ACC112 (cell line): ENCODE measurements around the gene TBC1D9.

Source experiments
- H2AFZ ChIP-seq: fragments of 200-600 bp; sonication (generic); one replicate; pipeline ENCODE4 v1.6.0; 2017; ENCODE audit warnings: antibody characterized with exemption, low read length; ENCODE audit not compliant: unreplicated experiment
- H3K27ac ChIP-seq: fragments of 200-600 bp; sonication (generic); 2 replicates; pipeline ENCODE4 v1.5.1; 2014; ENCODE audit warnings: low read depth, mild to moderate bottlenecking, antibody characterized with exemption, low read length, moderate library complexity
- H3K27me3 ChIP-seq: fragments of 200-600 bp; sonication (generic); 2 replicates; pipeline ENCODE4 v1.6.1; 2014; ENCODE audit warnings: mild to moderate bottlenecking, antibody characterized with exemption, low read length, moderate library complexity, mixed read lengths; ENCODE audit not compliant: insufficient read depth
- H3K36me3 ChIP-seq: fragments of 200-600 bp; sonication (generic); 2 replicates; pipeline ENCODE4 v1.6.1; 2016; ENCODE audit warnings: mild to moderate bottlenecking, antibody characterized with exemption, low read length, moderate library complexity, mixed read lengths; ENCODE audit not compliant: insufficient read depth
- H3K4me1 ChIP-seq: fragments of 200-600 bp; sonication (generic); one replicate; pipeline ENCODE4 v1.6.1; 2016; ENCODE audit warnings: low read length, mixed read lengths; ENCODE audit not compliant: insufficient read depth, unreplicated experiment, control insufficient read depth
- H3K4me3 ChIP-seq: fragments of 200-600 bp; sonication (generic); 2 replicates; pipeline ENCODE4 v1.5.1; 2014; ENCODE audit warnings: mild to moderate bottlenecking, low read depth, low read length
- H3K79me2 ChIP-seq: fragments of 200-600 bp; sonication (generic); one replicate; pipeline ENCODE4 v1.6.0; 2016; ENCODE audit warnings: low read length; ENCODE audit not compliant: control insufficient read depth, unreplicated experiment, insufficient read depth

Gene TBC1D9

GRCh38 chr4:140673729-140674128 lies 82.5 kb downstream of the TBC1D9 start:
- Histone ChIP-seq H2AFZ (no peak overlapping the region), H3K4me3 (no peak overlapping the region), H3K27me3 (no peaks in the 10 kb centered on the region), H3K79me2 (no peaks in the 10 kb centered on the region), H3K4me1 (no peaks in the 10 kb centered on the region), H3K36me3 (peaks cover 14% of the 10 kb centered on the region), H3K27ac (no peak overlapping the region)

DNA sequence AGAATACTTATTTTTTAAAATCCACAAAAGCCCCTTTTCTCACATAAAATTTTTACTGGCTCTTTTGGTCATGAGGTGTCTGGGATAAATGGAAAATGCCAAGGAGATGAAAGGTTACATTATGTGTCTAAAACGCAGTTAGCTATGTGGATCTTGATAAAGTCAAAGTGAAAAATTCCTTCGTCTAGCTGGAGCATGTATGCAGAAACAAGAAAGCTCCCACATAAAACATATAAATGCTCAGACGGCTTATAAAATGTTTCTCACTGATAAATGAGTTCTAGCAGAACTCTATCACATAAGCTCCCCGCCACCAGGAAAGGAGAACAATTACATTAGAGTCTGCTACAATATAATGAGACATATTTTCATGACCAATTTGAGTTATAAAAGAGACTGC lies 83.8 kb downstream of the TBC1D9 start:
- H3K4me3 ChIP-seq: no peak overlapping the region
- no peak overlapping the region for H2AFZ ChIP-seq
- no peaks in the 10 kb centered on the region for H3K79me2 ChIP-seq
- H3K27me3 ChIP-seq: no peaks in the 10 kb centered on the region
- no peaks in the 10 kb centered on the region for H3K4me1 ChIP-seq
- H3K36me3 ChIP-seq: peaks cover 23% of the 10 kb centered on the region
- no peak overlapping the region for H3K27ac ChIP-seq

- no peaks in the 10 kb centered on the region for H3K79me2 ChIP-seq
- H3K4me1 ChIP-seq: no peaks in the 10 kb centered on the region
- H3K27ac ChIP-seq: no peak overlapping the region
- H3K27me3 ChIP-seq: no peaks in the 10 kb centered on the region
- H3K36me3 ChIP-seq: peaks cover 23% of the 10 kb centered on the region
- no peak overlapping the region for H3K4me3 ChIP-seq
- H2AFZ ChIP-seq: no peak overlapping the region
These were observed 88.1 kb downstream of the TBC1D9 start for GRCh38 chr4:140668111-140668510.

GRCh38 chr4:140666889-140667614 lies 89.1 kb downstream of the TBC1D9 start:
- H3K79me2 ChIP-seq: no peaks in the 10 kb centered on the region
- no peak overlapping the region for H3K27ac ChIP-seq
- no peaks in the 10 kb centered on the region for H3K27me3 ChIP-seq
- no peak overlapping the region for H2AFZ ChIP-seq
- no peak overlapping the region for H3K4me3 ChIP-seq
- H3K36me3 ChIP-seq: peaks cover 23% of the 10 kb centered on the region
- no peaks in the 10 kb centered on the region for H3K4me1 ChIP-seq

- H3K27me3 ChIP-seq: no peaks in the 10 kb centered on the region
- peaks cover 8% of the 10 kb centered on the region for H3K36me3 ChIP-seq
- no peak overlapping the region for H2AFZ ChIP-seq
- no peak overlapping the region for H3K27ac ChIP-seq
- H3K4me3 ChIP-seq: no peak overlapping the region
- no peaks in the 10 kb centered on the region for H3K4me1 ChIP-seq
- no peaks in the 10 kb centered on the region for H3K79me2 ChIP-seq
These were observed 93.9 kb downstream of the TBC1D9 start for GRCh38 chr4:140662082-140662869.

- Histone ChIP-seq H3K79me2 (no peaks in the 10 kb centered on the region), H3K4me3 (no peak overlapping the region), H3K36me3 (peaks cover 12% of the 10 kb centered on the region), H3K4me1 (no peaks in the 10 kb centered on the region), H3K27ac (no peak overlapping the region), H3K27me3 (no peaks in the 10 kb centered on the region), H2AFZ (no peak overlapping the region)
These were observed 94.6 kb downstream of the TBC1D9 start for GRCh38 chr4:140661550-140661949.

DNA sequence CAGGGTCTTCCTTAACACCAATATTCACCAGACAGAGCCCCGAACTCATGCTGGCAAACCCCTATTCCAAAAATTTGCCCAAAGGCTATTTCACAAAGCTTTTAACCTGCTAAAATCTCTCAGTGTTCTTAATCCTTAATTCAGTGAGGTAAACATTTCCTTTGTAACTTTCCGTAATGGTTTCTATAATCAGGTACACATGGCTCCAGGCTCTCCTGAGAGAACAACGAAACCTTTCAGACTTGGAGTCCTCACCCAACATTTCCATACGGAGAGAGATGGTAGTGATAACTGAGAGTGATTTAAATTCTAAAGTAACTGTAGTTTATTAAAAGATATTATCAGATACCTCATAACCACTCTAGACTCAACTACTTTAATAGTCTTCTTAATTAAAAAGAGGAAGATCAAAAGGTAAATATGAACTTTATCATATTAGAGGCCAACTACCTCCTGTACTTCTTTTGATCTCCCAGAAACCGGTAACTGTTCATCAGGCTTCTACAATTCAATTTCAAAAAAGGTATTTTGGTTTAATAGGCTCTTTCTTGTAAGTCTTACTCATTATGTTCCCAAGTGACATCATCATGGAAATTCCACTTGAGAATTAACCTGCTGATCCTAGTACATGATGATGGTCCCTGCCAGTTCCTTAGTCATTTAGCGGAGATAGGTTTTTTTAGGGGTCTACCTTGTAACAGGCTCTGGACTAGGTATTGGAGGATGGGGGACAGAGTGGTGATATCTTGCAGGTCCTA lies 96.1 kb downstream of the TBC1D9 start:
- Histone ChIP-seq H3K4me1 (no peaks in the 10 kb centered on the region), H3K36me3 (peaks cover 12% of the 10 kb centered on the region), H3K27me3 (no peaks in the 10 kb centered on the region), H3K4me3 (no peak overlapping the region), H3K79me2 (no peaks in the 10 kb centered on the region), H2AFZ (no peak overlapping the region), H3K27ac (no peak overlapping the region)

GRCh38 chr4:140654495-140654814 lies 101.7 kb downstream of the TBC1D9 start:
- no peak overlapping the region for H3K27ac ChIP-seq
- H2AFZ ChIP-seq: no peak overlapping the region
- H3K4me3 ChIP-seq: no peak overlapping the region
- no peaks in the 10 kb centered on the region for H3K27me3 ChIP-seq
- peaks cover 16% of the 10 kb centered on the region for H3K36me3 ChIP-seq
- no peaks in the 10 kb centered on the region for H3K4me1 ChIP-seq
- no peaks in the 10 kb centered on the region for H3K79me2 ChIP-seq

GRCh38 chr4:140653718-140654494 lies 102.3 kb downstream of the TBC1D9 start:
- no peaks in the 10 kb centered on the region for H3K4me1 ChIP-seq

GRCh38 chr4:140652601-140653000 lies 103.6 kb downstream of the TBC1D9 start:
- Histone ChIP-seq H3K27ac (no peak overlapping the region), H3K36me3 (peaks cover 12% of the 10 kb centered on the region), H3K79me2 (no peaks in the 10 kb centered on the region), H3K4me3 (no peak overlapping the region), H3K27me3 (no peaks in the 10 kb centered on the region), H2AFZ (no peak overlapping the region), H3K4me1 (no peaks in the 10 kb centered on the region)

More at GRCh38 chr4:140653718-140654494, 102.3 kb downstream of the TBC1D9 start:
- no peaks in the 10 kb centered on the region for H3K79me2 ChIP-seq
- H2AFZ ChIP-seq: no peak overlapping the region
- H3K27me3 ChIP-seq: no peaks in the 10 kb centered on the region
- peaks cover 16% of the 10 kb centered on the region for H3K36me3 ChIP-seq
- no peak overlapping the region for H3K27ac ChIP-seq
- peak overlapping the region; percentile 27; the same call in 1 of the 2 replicates for H3K4me3 ChIP-seq
